Gastrocnemius medialis (tissue), 4 donors: ENCODE data around the gene ALOX5AP. TPM values are rescaled to one million over a fixed set of nuclear protein-coding genes. Genes with fewer than 3 reads are reported as not detected.
A peak's percentile ranks its signal among the peaks of the same experiment; 100 is the strongest.

Experiments used
- ATAC-seq, 2 donors: fragments of 150-250 bp; one replicate each; pipeline ENCODE4 v1.9.1; 2016
- DNase-seq, 2 donors: peaks; one replicate each; pipeline ENCODE4 v3.0.0-alpha.2; 2019
- H3K27ac ChIP-seq, 4 donors: fragments of 200-600 bp; sonication (generic); 1 replicate in 1 of 4; 2 replicates in 3 of 4; pipeline ENCODE4 v1.5.1; 2016 to 2018; ENCODE audit warnings: mild to moderate bottlenecking in 2 of 4, moderate library complexity in 1 of 4
- H3K27me3 ChIP-seq, 3 donors: fragments of 200-600 bp; sonication (generic) in 2 of 3; 1 replicate in 1 of 3; 2 replicates in 2 of 3; pipeline versions ENCODE4 v1.5.1 to v1.6.0; 2016 to 2019; ENCODE audit warnings: mild to moderate bottlenecking in 1 of 3, moderate library complexity in 1 of 3
- H3K36me3 ChIP-seq, 2 donors: fragments of 200-600 bp; sonication (generic) in 1 of 2; one replicate each; pipeline ENCODE4 v1.5.1; 2017 to 2018
- H3K4me1 ChIP-seq, 2 donors: fragments of 200-600 bp; sonication (generic) in 1 of 2; one replicate each; pipeline ENCODE4 v1.5.1; 2016 to 2017; ENCODE audit warnings: mild to moderate bottlenecking in 2 of 2
- H3K4me3 ChIP-seq, 4 donors: fragments of 200-600 bp; sonication (generic) in 3 of 4; 1 replicate in 1 of 4; 2 replicates in 3 of 4; pipeline ENCODE4 v1.5.1; 2016 to 2019; ENCODE audit warnings: mild to moderate bottlenecking in 2 of 4
- H3K9me3 ChIP-seq, 3 donors: fragments of 200-600 bp; sonication (generic) in 2 of 3; 1 replicate in 1 of 3; 2 replicates in 2 of 3; pipeline ENCODE4 v1.5.1; 2016 to 2019
- CTCF ChIP-seq, 5 experiments: fragments of 450-650 bp in 3 of 5; fragments of 200-600 bp in 2 of 5; sonication (generic) in 2 of 5; IDR thresholded peaks in 4 of 5; conservative IDR thresholded peaks in 1 of 5; 1 replicate in 4 of 5; 2 replicates in 1 of 5; pipeline ENCODE4 v1.5.1; 2016 to 2019; ENCODE audit warnings: antibody characterized with exemption in 5 of 5, mild to moderate bottlenecking in 3 of 5, moderate library complexity in 3 of 5
- POLR2A ChIP-seq, 2 donors: fragments of 450-650 bp; IDR thresholded peaks; one replicate each; pipeline ENCODE4 v1.6.1; 2017; ENCODE audit warnings: antibody characterized with exemption in 2 of 2, mild to moderate bottlenecking in 2 of 2, moderate library complexity in 2 of 2
- in situ Hi-C, 4 donors: fragments of 200-750 bp; cut with MboI; loops; one replicate each; pipeline versions ENCODE4 v1.15.0 to v1.8.0; 2017; ENCODE audit warnings: low sequenced_read_pairs in 4 of 4
- intact Hi-C: fragments of 100-400 bp; cut with DNase I; formaldehyde crosslinking; loops from one replicate; pipeline ENCODE4 v1.15.1; 2023; ENCODE audit warnings: low total_unique reads
- total RNA-seq, 4 donors: library from RNA; depleted of rRNA; stranded (reverse); fragments of >200 nt; gene quantifications; one replicate each; pipeline versions ENCODE4 v1.1.0 to v1.2.3, GENCODE V29; 2016

ALOX5AP gene
- total RNA-seq, 4 donors from 2014 or later, result 5.3 to 9.1 (median 7.1) TPM

DNA sequence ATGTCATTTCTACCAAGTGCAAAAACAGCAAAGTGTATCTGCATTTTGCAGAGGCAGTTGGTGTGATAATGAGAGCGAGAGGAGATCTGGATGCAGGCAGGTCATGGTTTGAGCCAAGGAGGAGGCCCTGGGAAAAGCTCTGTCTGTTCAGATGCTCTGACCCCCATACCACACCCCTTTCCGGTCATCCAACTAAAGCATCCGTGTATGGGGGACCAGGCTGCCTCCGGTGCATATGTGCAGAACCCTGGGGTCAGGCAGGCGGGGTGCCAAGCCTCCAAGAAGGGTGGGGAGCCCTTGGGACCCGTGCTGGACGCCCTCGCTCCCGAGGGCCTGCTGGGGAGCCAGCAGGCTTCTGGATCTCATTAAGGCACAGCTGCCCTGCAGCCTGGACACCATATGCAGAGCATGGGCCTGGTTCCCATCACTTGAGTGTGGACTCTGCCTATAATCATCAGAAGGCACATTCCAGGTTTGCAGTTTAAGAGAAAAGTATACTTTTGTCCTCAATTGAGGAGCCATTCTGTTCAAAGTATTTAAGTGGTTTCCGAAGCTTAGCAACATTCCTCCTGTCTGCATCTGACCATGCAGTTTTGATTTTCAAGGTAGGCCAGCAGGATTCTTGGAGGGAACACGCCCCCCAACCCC, 56.1 kb downstream of the ALOX5AP start:
- H3K36me3 ChIP-seq, result no peaks in the 10 kb centered on the region
- ATAC-seq (no peak), DNase-seq (no peak)
- no peaks in the 10 kb centered on the region for H3K27me3 ChIP-seq
- no peak for TF ChIP-seq POLR2A (IDR thresholded peaks at IDR 0.05)
- no peak for TF ChIP-seq CTCF (IDR thresholded peaks at IDR 0.05 in 4 of 5, conservative IDR thresholded peaks at IDR 0.05 in 1 of 5)
- H3K4me1 ChIP-seq, result peaks cover 5 to 12% of the 10 kb centered on the region in 2 donors
- H3K9me3 ChIP-seq, result no peaks in the 10 kb centered on the region
- intact Hi-C loops, result no loop called here
- no peak overlapping the region for H3K4me3 ChIP-seq
- in situ Hi-C loops, result loop anchor here in 1 of 4 donors (25.0 kb wide), 1 partner anchor 654 kb away; no protein-coding TSS in a partner anchor
- H3K27ac ChIP-seq, result no peak overlapping the region

- H3K27ac ChIP-seq, result peak overlapping the region in 1 of 4 donors; percentile 19
These were observed 57.1 kb downstream of the ALOX5AP start for GRCh38 chr13:30792285-30793000.

GRCh38 chr13:30796132-30796572, 60.8 kb downstream of the ALOX5AP start:
- Histone ChIP-seq H3K27ac (no peak overlapping the region), H3K36me3 (no peaks in the 10 kb centered on the region), H3K27me3 (no peaks in the 10 kb centered on the region), H3K4me1 (peaks cover 7 to 15% of the 10 kb centered on the region in 2 donors), H3K4me3 (peak overlapping the region; percentile 29 to 52 (median 39)), H3K9me3 (no peaks in the 10 kb centered on the region)
- TF ChIP-seq CTCF (IDR thresholded peaks at IDR 0.05 in 4 of 5, conservative IDR thresholded peaks at IDR 0.05 in 1 of 5) (no peak), POLR2A (IDR thresholded peaks at IDR 0.05) (no peak)
- ATAC-seq (peak in 1 of 2 donors; percentile 36), DNase-seq (no peak)
- intact Hi-C loops (no loop called here), in situ Hi-C loops (loop anchor here in 1 of 4 donors (25.0 kb wide), 1 partner anchor 659 kb away; no protein-coding TSS in a partner anchor)

More at GRCh38 chr13:30792285-30793000, 57.1 kb downstream of the ALOX5AP start:
- Histone ChIP-seq H3K27me3 (no peaks in the 10 kb centered on the region), H3K4me3 (no peak overlapping the region), H3K36me3 (no peaks in the 10 kb centered on the region), H3K4me1 (peaks cover 7 to 15% of the 10 kb centered on the region in 2 donors), H3K9me3 (no peaks in the 10 kb centered on the region)
- ATAC-seq (peak; percentile 59 to 66), DNase-seq (peak; percentile 25 to 55)
- intact Hi-C loops (no loop called here), in situ Hi-C loops (loop anchor here in 1 of 4 donors (25.0 kb wide), 1 partner anchor 655 kb away; no protein-coding TSS in a partner anchor)
- TF ChIP-seq POLR2A (IDR thresholded peaks at IDR 0.05) (no peak), CTCF (IDR thresholded peaks at IDR 0.05 in 4 of 5, conservative IDR thresholded peaks at IDR 0.05 in 1 of 5) (peak in 2 of 5 experiments; percentile 21 to 23)

GRCh38 chr13:30796631-30797601, 61.6 kb downstream of the ALOX5AP start:
- Histone ChIP-seq H3K27ac (no peak overlapping the region), H3K9me3 (no peaks in the 10 kb centered on the region), H3K4me1 (peaks cover 7 to 15% of the 10 kb centered on the region in 2 donors), H3K27me3 (no peaks in the 10 kb centered on the region), H3K36me3 (no peaks in the 10 kb centered on the region), H3K4me3 (peak overlapping the region; percentile 29 to 52 (median 39))
- DNase-seq, result no peak
- no peak for TF ChIP-seq POLR2A (IDR thresholded peaks at IDR 0.05)
- no peak for TF ChIP-seq CTCF (IDR thresholded peaks at IDR 0.05 in 4 of 5, conservative IDR thresholded peaks at IDR 0.05 in 1 of 5)
- intact Hi-C loops (no loop called here), in situ Hi-C loops (loop anchor here in 1 of 4 donors (25.0 kb wide), 1 partner anchor 660 kb away; no protein-coding TSS in a partner anchor)
- peak in 1 of 2 donors; percentile 27 for ATAC-seq
